SK-N-SH treated with all-trans-retinoic acid at 6 μM for 48 hours (cell line): Measurements from ENCODE around the gene KCNIP4.

Experiments
- CSDC2 ChIP-seq: fragments of 250-450 bp; sonication (Bioruptor Pico); IDR thresholded peaks from 2 replicates; pipeline ENCODE4 v1.5.0; 2020; ENCODE audit warnings: mild to moderate bottlenecking, moderate library complexity
- ESRRG ChIP-seq: fragments of 250-450 bp; sonication (Bioruptor Pico); IDR thresholded peaks from 2 replicates; pipeline ENCODE4 v1.6.1; 2021; ENCODE audit warnings: mild to moderate bottlenecking
- RARB ChIP-seq: fragments of 250-450 bp; sonication (Bioruptor Pico); IDR thresholded peaks from 2 replicates; pipeline ENCODE4 v1.8.0; 2021; ENCODE audit warnings: mild to moderate bottlenecking, moderate library complexity
- SNAI2 ChIP-seq: fragments of 250-450 bp; sonication (Bioruptor Pico); IDR thresholded peaks from 2 replicates; pipeline ENCODE4 v1.5.0; 2020; ENCODE audit warnings: mild to moderate bottlenecking, moderate library complexity
- TF ChIP-seq, protein P1 (sequence below): fragments of 250-450 bp; sonication (Bioruptor Pico); IDR thresholded peaks from 2 replicates; pipeline ENCODE4 v1.8.0; 2020; ENCODE audit warnings: mild to moderate bottlenecking, moderate library complexity, borderline replicate concordance

DNA sequence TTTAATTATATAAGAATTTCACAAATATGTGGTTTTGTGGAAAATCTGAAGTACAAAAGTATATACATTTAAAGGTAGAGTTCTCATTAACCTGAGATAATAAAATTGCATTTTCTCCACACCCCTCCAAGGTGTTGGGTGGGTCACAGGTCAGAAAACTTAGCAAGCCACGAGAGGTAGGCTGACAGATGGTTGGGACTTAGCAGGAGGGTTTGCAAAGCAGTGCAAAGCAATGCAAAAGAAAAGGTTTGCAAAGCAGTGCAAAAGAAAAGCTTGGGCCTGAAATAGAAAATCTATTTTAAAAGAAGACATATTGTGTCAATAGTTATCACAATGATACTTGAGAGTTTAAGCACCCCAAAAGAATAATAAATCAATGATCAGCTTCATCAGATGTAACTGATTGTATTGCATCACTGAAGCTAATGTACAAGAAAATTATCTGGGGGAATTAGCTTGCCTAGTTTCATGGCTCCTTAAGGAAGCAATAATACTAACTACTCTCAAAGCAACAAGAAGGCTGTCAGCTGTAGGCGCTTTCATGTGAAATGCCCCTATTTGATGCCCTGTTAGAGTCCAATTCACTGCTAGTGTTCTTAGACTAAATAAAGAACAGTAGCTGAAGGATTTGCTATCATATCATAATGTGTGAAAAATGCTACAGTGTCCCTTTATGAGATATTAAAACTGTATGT, 319.5 kb downstream of the KCNIP4 start:
- TF ChIP-seq SNAI2 (CRISPR knock-in tag) (no peak), CSDC2 (CRISPR knock-in tag) (no peak), ESRRG (CRISPR knock-in tag) (no peak), RARB (CRISPR knock-in tag) (no peak)
- TF ChIP-seq, protein P1, sequence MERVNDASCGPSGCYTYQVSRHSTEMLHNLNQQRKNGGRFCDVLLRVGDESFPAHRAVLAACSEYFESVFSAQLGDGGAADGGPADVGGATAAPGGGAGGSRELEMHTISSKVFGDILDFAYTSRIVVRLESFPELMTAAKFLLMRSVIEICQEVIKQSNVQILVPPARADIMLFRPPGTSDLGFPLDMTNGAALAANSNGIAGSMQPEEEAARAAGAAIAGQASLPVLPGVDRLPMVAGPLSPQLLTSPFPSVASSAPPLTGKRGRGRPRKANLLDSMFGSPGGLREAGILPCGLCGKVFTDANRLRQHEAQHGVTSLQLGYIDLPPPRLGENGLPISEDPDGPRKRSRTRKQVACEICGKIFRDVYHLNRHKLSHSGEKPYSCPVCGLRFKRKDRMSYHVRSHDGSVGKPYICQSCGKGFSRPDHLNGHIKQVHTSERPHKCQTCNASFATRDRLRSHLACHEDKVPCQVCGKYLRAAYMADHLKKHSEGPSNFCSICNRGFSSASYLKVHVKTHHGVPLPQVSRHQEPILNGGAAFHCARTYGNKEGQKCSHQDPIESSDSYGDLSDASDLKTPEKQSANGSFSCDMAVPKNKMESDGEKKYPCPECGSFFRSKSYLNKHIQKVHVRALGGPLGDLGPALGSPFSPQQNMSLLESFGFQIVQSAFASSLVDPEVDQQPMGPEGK (CRISPR knock-in tag) = no peak
